Spleen (tissue), 7 donors: ENCODE data around the gene CNNM3.

Source experiments
- POLR2A ChIP-seq, 3 donors: fragments of 450-650 bp; IDR thresholded peaks; one replicate each; pipeline ENCODE4 v1.5.1; 2017; ENCODE audit warnings: antibody characterized with exemption in 3 of 3, mild to moderate bottlenecking in 1 of 3
- TF ChIP-seq, protein P1 (sequence below), 11 experiments: fragments of 200-600 bp in 7 of 11; fragments of 450-650 bp in 4 of 11; sonication (generic) in 4 of 11; IDR thresholded peaks in 8 of 11; conservative IDR thresholded peaks in 3 of 11; 1 replicate in 7 of 11; 2 replicates in 4 of 11; pipeline versions ENCODE4 v1.4.0 to v1.8.0; 2016 to 2021; ENCODE audit warnings: antibody characterized with exemption in 11 of 11, inconsistent platforms in 4 of 11, mild to moderate bottlenecking in 1 of 11
- donor health status: DM: no; HTN: no; CAD: no; lungs with moderate emphysema.
- donor health status: DM: no; HTN: no; CAD: no.
- donor health status: DM: no; HTN: no; CAD: no.

DNA sequence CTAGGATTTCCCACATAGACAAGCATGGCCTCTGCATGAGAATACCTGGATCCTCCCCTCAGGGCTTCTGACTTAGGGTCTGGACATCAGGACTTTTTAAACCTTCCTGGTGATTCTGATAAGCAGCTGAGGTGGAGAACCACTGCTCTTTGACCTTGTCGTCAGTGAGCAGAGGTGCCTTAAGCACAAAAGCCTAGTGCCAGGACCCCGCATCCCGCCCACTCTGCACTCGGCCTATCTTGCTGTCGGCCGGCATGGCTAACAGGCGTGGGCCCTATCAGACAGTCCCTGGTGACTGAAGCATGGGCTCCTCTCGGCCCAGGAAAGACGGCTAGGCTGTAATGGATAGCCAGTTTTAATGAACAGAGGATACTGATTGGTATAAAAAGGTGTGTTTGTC lies 21.5 kb downstream of the CNNM3 start:
- TF ChIP-seq, protein P1, sequence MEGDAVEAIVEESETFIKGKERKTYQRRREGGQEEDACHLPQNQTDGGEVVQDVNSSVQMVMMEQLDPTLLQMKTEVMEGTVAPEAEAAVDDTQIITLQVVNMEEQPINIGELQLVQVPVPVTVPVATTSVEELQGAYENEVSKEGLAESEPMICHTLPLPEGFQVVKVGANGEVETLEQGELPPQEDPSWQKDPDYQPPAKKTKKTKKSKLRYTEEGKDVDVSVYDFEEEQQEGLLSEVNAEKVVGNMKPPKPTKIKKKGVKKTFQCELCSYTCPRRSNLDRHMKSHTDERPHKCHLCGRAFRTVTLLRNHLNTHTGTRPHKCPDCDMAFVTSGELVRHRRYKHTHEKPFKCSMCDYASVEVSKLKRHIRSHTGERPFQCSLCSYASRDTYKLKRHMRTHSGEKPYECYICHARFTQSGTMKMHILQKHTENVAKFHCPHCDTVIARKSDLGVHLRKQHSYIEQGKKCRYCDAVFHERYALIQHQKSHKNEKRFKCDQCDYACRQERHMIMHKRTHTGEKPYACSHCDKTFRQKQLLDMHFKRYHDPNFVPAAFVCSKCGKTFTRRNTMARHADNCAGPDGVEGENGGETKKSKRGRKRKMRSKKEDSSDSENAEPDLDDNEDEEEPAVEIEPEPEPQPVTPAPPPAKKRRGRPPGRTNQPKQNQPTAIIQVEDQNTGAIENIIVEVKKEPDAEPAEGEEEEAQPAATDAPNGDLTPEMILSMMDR (IDR thresholded peaks at IDR 0.05 in 8 of 11, conservative IDR thresholded peaks at IDR 0.05 in 3 of 11) = no peak
- TF ChIP-seq POLR2A (IDR thresholded peaks at IDR 0.05) = no peak
